HS-5 (cell line): ENCODE data around the gene NOP58.
"Not testable (repeated sequence)": the region's sequence is repeated elsewhere in the genome, so short reads cannot be mapped to it uniquely, and the experiment has no call there.

Experiments
- DNase-seq: peaks from one replicate; pipeline ENCODE4 v3.0.0-alpha.2; 2012; ENCODE audit warnings: low read depth

The NOP58 gene

GRCh38 chr2:202307690-202308089 lies 42.1 kb downstream of the NOP58 start:
- no peak for DNase-seq

- no peak for DNase-seq
Observed at GRCh38 chr2:202311823-202312388, 46.3 kb downstream of the NOP58 start.

- no peak for DNase-seq
Observed at GRCh38 chr2:202314116-202314515, 48.6 kb downstream of the NOP58 start.

- DNase-seq, result peak; percentile 78
Observed at GRCh38 chr2:202317080-202317857, 51.7 kb downstream of the NOP58 start.

GRCh38 chr2:202320362-202320761 lies 54.8 kb downstream of the NOP58 start:
- not testable (repeated sequence) for DNase-seq

GRCh38 chr2:202322435-202322834 lies 56.9 kb downstream of the NOP58 start:
- DNase-seq, result no peak

GRCh38 chr2:202327858-202328257 lies 62.3 kb downstream of the NOP58 start:
- no peak for DNase-seq

GRCh38 chr2:202335791-202336467 lies 70.4 kb downstream of the NOP58 start:
- no peak for DNase-seq

GRCh38 chr2:202337151-202337550 lies 71.6 kb downstream of the NOP58 start:
- DNase-seq, result no peak

- no peak for DNase-seq
Observed at GRCh38 chr2:202337706-202338346, 72.3 kb downstream of the NOP58 start.

- DNase-seq, result peak; percentile 85
Observed at GRCh38 chr2:202339071-202339870, 73.7 kb downstream of the NOP58 start.

- DNase-seq, result no peak
Observed at GRCh38 chr2:202344178-202344577, 78.6 kb downstream of the NOP58 start.

- no peak for DNase-seq
Observed at GRCh38 chr2:202346180-202346579, 80.6 kb downstream of the NOP58 start.
